HTERT RPE-1 (cell line): Measurements from ENCODE around the gene SORD.
"Not testable (repeated sequence)": the region's sequence is repeated elsewhere in the genome, so short reads cannot be mapped to it uniquely, and the experiment has no call there.

Experiments
- in situ Hi-C: fragments of 300-500 bp; cut with MboI; formaldehyde crosslinking; loops from 4 replicates; pipeline ENCODE4 v1.14.3; 2020; ENCODE audit warnings: low sequenced_read_pairs

The SORD gene

GRCh38 chr15:45093622-45094357 lies 70.8 kb downstream of the SORD start:
- in situ Hi-C loops, result no loop called here

- in situ Hi-C loops, result no loop called here
Measured at GRCh38 chr15:45094358-45094730, 71.3 kb downstream of the SORD start.

GRCh38 chr15:45095661-45096060 lies 72.7 kb downstream of the SORD start:
- in situ Hi-C loops, result no loop called here

GRCh38 chr15:45097466-45097865 lies 74.5 kb downstream of the SORD start:
- in situ Hi-C loops, result no loop called here

GRCh38 chr15:45099549-45100165 lies 76.7 kb downstream of the SORD start:
- in situ Hi-C loops, result no loop called here

- in situ Hi-C loops, result no loop called here
Measured at GRCh38 chr15:45100884-45101625, 78.1 kb downstream of the SORD start.

GRCh38 chr15:45101749-45102148 lies 78.8 kb downstream of the SORD start:
- in situ Hi-C loops, result no loop called here

GRCh38 chr15:45102226-45102625 lies 79.2 kb downstream of the SORD start:
- in situ Hi-C loops, result no loop called here

- in situ Hi-C loops, result not testable (repeated sequence)
Measured at GRCh38 chr15:45104170-45104569, 81.2 kb downstream of the SORD start.

- in situ Hi-C loops, result no loop called here
Measured at GRCh38 chr15:45105586-45105985, 82.6 kb downstream of the SORD start.

GRCh38 chr15:45106002-45106790 lies 83.2 kb downstream of the SORD start:
- in situ Hi-C loops, result no loop called here

GRCh38 chr15:45107941-45108630 lies 85.1 kb downstream of the SORD start:
- in situ Hi-C loops, result no loop called here

GRCh38 chr15:45110256-45110820 lies 87.3 kb downstream of the SORD start:
- in situ Hi-C loops, result no loop called here

GRCh38 chr15:45111390-45112142 lies 88.6 kb downstream of the SORD start:
- in situ Hi-C loops, result no loop called here

GRCh38 chr15:45112143-45112590 lies 89.2 kb downstream of the SORD start:
- in situ Hi-C loops, result no loop called here

- in situ Hi-C loops, result no loop called here
Measured at GRCh38 chr15:45112591-45113379, 89.8 kb downstream of the SORD start.

- in situ Hi-C loops, result no loop called here
Measured at GRCh38 chr15:45113380-45113990, 90.5 kb downstream of the SORD start.

- in situ Hi-C loops, result no loop called here
Measured at GRCh38 chr15:45114076-45114750, 91.2 kb downstream of the SORD start, which contains the start of the genes DUOX2 and DUOXA2. Gene DUOX2 (minus strand): TSS chr15:45114172. CDS start chr15:45113411, 761 bp downstream. Gene DUOXA2 (plus strand): TSS chr15:45114326. CDS start chr15:45114606, 280 bp downstream.
